ENCODE data around the gene GSTP1. TPM values are rescaled to one million over a fixed set of nuclear protein-coding genes. Genes with fewer than 3 reads are reported as not detected.
A peak's percentile ranks its signal among the peaks of the same experiment; 100 is the strongest.

Gene GSTP1
- total RNA-seq, 1 experiment from 2014 or later = 893 TPM

DNA sequence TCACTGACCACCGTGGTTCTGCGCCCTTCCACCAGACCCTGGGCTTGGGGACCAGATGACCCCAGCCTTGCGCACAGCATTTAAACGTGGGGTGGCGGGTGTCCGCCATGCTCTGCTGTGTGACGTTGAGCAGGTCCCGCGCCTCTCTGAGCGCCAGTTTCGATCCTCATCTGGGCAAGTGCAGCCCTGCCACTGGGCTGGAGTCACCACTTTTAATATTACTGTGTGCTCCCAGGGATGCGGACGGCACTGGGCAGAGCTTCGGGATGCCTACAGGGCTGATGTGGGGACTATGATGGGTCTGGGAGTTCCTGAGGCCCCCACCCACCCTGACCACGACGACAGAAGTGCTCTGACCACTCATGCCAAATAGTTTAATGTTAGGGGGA lies 47.3 kb downstream of the GSTP1 start:
- H4K20me1 ChIP-seq (ENCODE audit: insufficient read depth) = no peaks in the 10 kb centered on the region
- intact Hi-C loops (cut with micrococcal nuclease) = loop anchor here (10.0 kb wide), 1 partner anchor 84 kb away; no protein-coding TSS in a partner anchor
- RAD21 ChIA-PET (ENCODE audit: low non-redundant PET in 1 of 2, low total read pairs in 2 of 2, uncharacterized antibody in 2 of 2, unreplicated experiment in 2 of 2) = no interaction called here

DNA sequence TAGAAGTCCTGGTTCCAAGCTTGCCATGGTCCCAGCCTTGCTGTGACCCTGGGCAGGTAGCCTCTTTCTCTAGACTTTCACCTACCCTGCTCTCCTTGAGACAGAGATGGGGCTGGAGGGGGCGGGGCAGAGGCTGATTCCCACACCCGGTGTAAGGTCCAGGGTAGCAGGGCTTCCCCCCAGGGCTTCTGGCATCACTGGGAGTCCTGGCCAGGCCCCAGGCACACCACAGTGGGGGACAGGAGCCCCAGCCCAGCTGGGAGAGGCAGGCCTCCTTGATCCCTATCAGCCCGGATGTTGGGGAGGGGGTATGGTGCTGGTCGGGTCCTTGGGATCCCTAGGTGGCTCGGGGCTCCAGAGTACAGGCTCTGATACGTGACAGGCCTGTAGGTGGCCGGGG lies 47.8 kb downstream of the GSTP1 start:
- Histone ChIP-seq H3K4me2 (ENCODE audit: low read length) (peak overlapping the region; percentile 96), H3K9me3 (ENCODE audit: control insufficient read depth in 1 of 2, insufficient read depth in 1 of 2, low read depth in 1 of 2, low read length in 2 of 2) (no peaks in the 10 kb centered on the region), H3K9me2 (ENCODE audit: insufficient read depth) (no peaks in the 10 kb centered on the region), H3K9ac (ENCODE audit: low read length) (no peak overlapping the region), H2AFZ (ENCODE audit: low read depth, low read length, poor library complexity, severe bottlenecking) (no peak overlapping the region), H3K36me3 (ENCODE audit: control insufficient read depth in 1 of 2, insufficient read depth in 2 of 2, low read length in 2 of 2) (no peaks in the 10 kb centered on the region), H3K27ac (ENCODE audit: low read depth, low read length) (peak overlapping the region; percentile 77; the same call in 1 of the 2 replicates), H3K4me3 (replicated peaks in 1 of 2; ENCODE audit: low read depth in 1 of 2, low read length in 2 of 2) (no peak overlapping the region), H3K27me3 (ENCODE audit: insufficient read depth, low read length) (no peaks in the 10 kb centered on the region), H3K4me1 (ENCODE audit: control insufficient read depth in 1 of 2, insufficient read depth in 2 of 2, low read length in 2 of 2) (peaks cover 5 to 25% of the 10 kb centered on the region in 2 experiments; a peak in 3 of 4 replicates), H3K79me2 (ENCODE audit: insufficient read depth, low read length) (no peaks in the 10 kb centered on the region), H4K20me1 (ENCODE audit: insufficient read depth) (no peaks in the 10 kb centered on the region)
- ATAC-seq (no peak), DNase-seq (ENCODE audit: low read depth, low spot score) (no peak)
- intact Hi-C loops (cut with micrococcal nuclease) = loop anchor here (10.0 kb wide), 1 partner anchor 83 kb away; no protein-coding TSS in a partner anchor
- no peak for TF ChIP-seq EZH2phosphoT487 (IDR thresholded peaks at IDR 0.05; ENCODE audit: borderline replicate concordance)
- TF ChIP-seq, protein P1, sequence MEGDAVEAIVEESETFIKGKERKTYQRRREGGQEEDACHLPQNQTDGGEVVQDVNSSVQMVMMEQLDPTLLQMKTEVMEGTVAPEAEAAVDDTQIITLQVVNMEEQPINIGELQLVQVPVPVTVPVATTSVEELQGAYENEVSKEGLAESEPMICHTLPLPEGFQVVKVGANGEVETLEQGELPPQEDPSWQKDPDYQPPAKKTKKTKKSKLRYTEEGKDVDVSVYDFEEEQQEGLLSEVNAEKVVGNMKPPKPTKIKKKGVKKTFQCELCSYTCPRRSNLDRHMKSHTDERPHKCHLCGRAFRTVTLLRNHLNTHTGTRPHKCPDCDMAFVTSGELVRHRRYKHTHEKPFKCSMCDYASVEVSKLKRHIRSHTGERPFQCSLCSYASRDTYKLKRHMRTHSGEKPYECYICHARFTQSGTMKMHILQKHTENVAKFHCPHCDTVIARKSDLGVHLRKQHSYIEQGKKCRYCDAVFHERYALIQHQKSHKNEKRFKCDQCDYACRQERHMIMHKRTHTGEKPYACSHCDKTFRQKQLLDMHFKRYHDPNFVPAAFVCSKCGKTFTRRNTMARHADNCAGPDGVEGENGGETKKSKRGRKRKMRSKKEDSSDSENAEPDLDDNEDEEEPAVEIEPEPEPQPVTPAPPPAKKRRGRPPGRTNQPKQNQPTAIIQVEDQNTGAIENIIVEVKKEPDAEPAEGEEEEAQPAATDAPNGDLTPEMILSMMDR (IDR thresholded peaks at IDR 0.05 in 2 of 3, conservative IDR thresholded peaks at IDR 0.05 in 1 of 3; ENCODE audit: borderline replicate concordance in 1 of 3, insufficient read depth in 1 of 3, low read depth in 2 of 3, low read length in 2 of 3) = no peak
- no peak for TF ChIP-seq ELF1 (IDR thresholded peaks at IDR 0.05; ENCODE audit: borderline replicate concordance, low read depth)
- no peak for TF ChIP-seq ZNF274 (IDR thresholded peaks at IDR 0.05; ENCODE audit: low read depth, low read length)
- TF ChIP-seq TCF7L2 (IDR thresholded peaks at IDR 0.05; ENCODE audit: borderline replicate concordance, extremely low read depth, insufficient read depth, insufficient read length) = no peak
- TF ChIP-seq EGR1 (IDR thresholded peaks at IDR 0.05; ENCODE audit: low read depth) = no peak
- TF ChIP-seq, protein P2, sequence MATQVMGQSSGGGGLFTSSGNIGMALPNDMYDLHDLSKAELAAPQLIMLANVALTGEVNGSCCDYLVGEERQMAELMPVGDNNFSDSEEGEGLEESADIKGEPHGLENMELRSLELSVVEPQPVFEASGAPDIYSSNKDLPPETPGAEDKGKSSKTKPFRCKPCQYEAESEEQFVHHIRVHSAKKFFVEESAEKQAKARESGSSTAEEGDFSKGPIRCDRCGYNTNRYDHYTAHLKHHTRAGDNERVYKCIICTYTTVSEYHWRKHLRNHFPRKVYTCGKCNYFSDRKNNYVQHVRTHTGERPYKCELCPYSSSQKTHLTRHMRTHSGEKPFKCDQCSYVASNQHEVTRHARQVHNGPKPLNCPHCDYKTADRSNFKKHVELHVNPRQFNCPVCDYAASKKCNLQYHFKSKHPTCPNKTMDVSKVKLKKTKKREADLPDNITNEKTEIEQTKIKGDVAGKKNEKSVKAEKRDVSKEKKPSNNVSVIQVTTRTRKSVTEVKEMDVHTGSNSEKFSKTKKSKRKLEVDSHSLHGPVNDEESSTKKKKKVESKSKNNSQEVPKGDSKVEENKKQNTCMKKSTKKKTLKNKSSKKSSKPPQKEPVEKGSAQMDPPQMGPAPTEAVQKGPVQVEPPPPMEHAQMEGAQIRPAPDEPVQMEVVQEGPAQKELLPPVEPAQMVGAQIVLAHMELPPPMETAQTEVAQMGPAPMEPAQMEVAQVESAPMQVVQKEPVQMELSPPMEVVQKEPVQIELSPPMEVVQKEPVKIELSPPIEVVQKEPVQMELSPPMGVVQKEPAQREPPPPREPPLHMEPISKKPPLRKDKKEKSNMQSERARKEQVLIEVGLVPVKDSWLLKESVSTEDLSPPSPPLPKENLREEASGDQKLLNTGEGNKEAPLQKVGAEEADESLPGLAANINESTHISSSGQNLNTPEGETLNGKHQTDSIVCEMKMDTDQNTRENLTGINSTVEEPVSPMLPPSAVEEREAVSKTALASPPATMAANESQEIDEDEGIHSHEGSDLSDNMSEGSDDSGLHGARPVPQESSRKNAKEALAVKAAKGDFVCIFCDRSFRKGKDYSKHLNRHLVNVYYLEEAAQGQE (IDR thresholded peaks at IDR 0.05; ENCODE audit: low read depth) = no peak
- no peak for TF ChIP-seq CBX3 (IDR thresholded peaks at IDR 0.05; ENCODE audit: low read depth)
- TF ChIP-seq ATF3 (IDR thresholded peaks at IDR 0.05) = no peak
- RAD21 ChIA-PET (ENCODE audit: low non-redundant PET in 1 of 2, low total read pairs in 2 of 2, uncharacterized antibody in 2 of 2, unreplicated experiment in 2 of 2) = no interaction called here
- POLR2A ChIA-PET = interaction anchor here (0.5 kb wide), 1 partner anchor 592 kb away, joined by 3 read pairs; no protein-coding TSS in a partner anchor
- no TSS peak for BruUV-seq (replicated peaks)
- CTCF ChIA-PET = interaction anchor here (1.1 to 2.8 kb wide), 3 partner anchors 19 to 230 kb away, joined by 3 to 10 read pairs (median 9); partner anchors contain the start of genes ACY3 and PPP1CA

More for the DNA sequence above, 47.3 kb downstream of the GSTP1 start:
- no peaks in the 10 kb centered on the region for H3K79me2 ChIP-seq (ENCODE audit: insufficient read depth, low read length)
- no peaks in the 10 kb centered on the region for H3K9me3 ChIP-seq (ENCODE audit: control insufficient read depth in 1 of 2, insufficient read depth in 1 of 2, low read depth in 1 of 2, low read length in 2 of 2)
- H3K9ac ChIP-seq (ENCODE audit: low read length) = peak overlapping the region; percentile 69
- peaks cover 5 to 25% of the 10 kb centered on the region in 2 experiments; a peak in 3 of 4 replicates for H3K4me1 ChIP-seq (ENCODE audit: control insufficient read depth in 1 of 2, insufficient read depth in 2 of 2, low read length in 2 of 2)
- ATAC-seq = no peak
- POLR2A ChIA-PET = interaction anchor here (0.5 to 1.1 kb wide), 2 partner anchors 49 to 593 kb away, joined by 3 read pairs; no protein-coding TSS in a partner anchor
- H3K27ac ChIP-seq (ENCODE audit: low read depth, low read length) = peak overlapping the region; percentile 77
- peak overlapping the region; percentile 58 to 65 for H3K4me3 ChIP-seq (replicated peaks in 1 of 2; ENCODE audit: low read depth in 1 of 2, low read length in 2 of 2)
- H3K36me3 ChIP-seq (ENCODE audit: control insufficient read depth in 1 of 2, insufficient read depth in 2 of 2, low read length in 2 of 2) = no peaks in the 10 kb centered on the region
- CTCF ChIA-PET = interaction anchor here (1.4 to 2.9 kb wide), 12 partner anchors 8 to 229 kb away, joined by 4 to 34 read pairs (median 10); partner anchors contain the start of genes ACY3, PPP1CA and TBX10
- peak overlapping the region; percentile 96 for H3K4me2 ChIP-seq (ENCODE audit: low read length)
- H3K9me2 ChIP-seq (ENCODE audit: insufficient read depth) = no peaks in the 10 kb centered on the region
- TF ChIP-seq EZH2 (IDR thresholded peaks at IDR 0.05) (no peak), CBX3 (IDR thresholded peaks at IDR 0.05; ENCODE audit: low read depth) (no peak), JUND (IDR thresholded peaks at IDR 0.05) (no peak), SIN3A (IDR thresholded peaks at IDR 0.05; ENCODE audit: low read depth) (no peak), ELF1 (IDR thresholded peaks at IDR 0.05; ENCODE audit: borderline replicate concordance, low read depth) (no peak)
- BruUV-seq (replicated peaks) = no TSS peak
- H3K27me3 ChIP-seq (ENCODE audit: insufficient read depth, low read length) = no peaks in the 10 kb centered on the region
- no peak for DNase-seq (ENCODE audit: low read depth, low spot score)
- no peak overlapping the region for H2AFZ ChIP-seq (ENCODE audit: low read depth, low read length, poor library complexity, severe bottlenecking)

Data from HCT116 (cell line).